Measurements from ENCODE around the gene MGAT5. TPM values are rescaled to one million over a fixed set of nuclear protein-coding genes. Genes with fewer than 3 reads are reported as not detected.
"Not testable (repeated sequence)": the region's sequence is repeated elsewhere in the genome, so short reads cannot be mapped to it uniquely, and the experiment has no call there.

MGAT5 gene
- total RNA-seq, 1 donor from 2014 or later: 70.3 TPM

DNA sequence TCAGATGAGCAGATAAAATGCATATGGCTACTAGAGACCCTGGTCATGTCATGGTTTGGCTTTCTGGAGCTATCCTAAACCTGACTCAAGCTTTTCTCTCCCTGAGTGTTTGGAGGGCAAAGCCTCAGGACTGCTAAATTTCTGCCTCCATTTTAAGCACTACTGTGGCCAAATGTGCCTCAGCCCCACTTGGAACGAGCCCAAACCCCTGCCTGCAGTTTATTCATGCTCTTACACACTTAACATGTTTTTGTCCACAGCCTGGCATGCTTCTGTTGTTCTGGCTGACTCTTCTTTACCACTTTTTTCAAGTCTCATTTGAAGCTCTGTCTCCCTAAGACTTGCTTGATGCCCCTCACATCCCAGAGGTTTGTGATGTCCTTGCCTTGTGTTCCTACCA is 24.7 kb downstream of the MGAT5 start:
- DNase-seq: no peak

DNA sequence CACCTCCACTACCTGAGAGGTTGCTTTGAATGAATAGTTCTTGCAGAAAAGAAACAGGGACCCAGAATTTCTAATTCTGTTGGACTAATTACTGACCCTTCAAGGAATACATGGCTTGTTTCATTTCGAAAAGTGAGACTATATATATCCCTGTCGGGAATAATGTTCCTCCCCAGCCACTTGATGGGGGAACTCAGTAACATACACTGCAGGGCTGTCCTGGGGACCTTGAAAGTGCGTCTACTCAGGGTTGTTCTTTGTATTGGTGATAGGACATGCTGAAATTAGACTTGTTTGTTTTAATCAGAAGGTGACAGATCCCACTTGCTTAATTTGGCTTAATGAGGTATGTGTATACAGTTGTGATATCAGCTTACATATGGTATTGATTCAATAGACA is 25.5 kb downstream of the MGAT5 start:
- DNase-seq: no peak

DNA sequence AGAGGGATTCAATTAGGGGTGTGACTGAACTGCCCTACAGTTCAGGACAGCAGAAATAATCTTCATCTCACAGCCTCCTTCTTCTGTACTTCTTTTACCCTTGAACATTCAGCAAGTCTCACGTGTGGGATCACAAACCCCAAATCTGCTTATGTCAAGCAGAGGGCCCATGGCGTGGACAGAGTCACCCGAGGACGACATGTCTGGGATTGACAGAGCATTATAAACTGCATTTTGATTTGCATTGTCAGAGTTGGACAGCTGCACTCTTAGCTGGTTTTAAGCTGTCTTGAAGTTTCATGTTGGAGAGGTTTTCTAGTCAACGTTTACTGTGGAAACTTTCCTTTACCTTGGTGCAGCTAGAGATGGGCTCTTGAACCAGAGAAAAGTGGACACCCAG is 26.4 kb downstream of the MGAT5 start:
- DNase-seq: no peak

DNA sequence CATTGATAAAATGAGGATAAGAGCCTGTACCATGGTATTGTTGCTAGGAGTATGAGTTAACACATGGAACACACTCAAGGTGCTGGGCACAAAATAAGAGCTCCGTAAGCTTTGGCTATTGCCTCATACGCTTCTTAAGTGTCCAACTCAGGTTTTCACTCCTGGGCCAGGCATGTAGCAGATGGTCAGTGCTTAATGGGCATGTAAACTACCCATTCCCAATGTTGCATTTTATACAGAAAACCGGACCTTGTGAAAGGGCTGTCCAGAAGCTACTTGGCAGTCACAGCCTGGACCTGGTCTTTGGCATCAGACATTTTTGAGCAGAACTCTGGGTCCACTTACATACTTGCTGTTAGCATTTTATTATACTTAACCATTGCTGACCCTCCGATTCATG is 26.9 kb downstream of the MGAT5 start:
- no peak for DNase-seq

DNA sequence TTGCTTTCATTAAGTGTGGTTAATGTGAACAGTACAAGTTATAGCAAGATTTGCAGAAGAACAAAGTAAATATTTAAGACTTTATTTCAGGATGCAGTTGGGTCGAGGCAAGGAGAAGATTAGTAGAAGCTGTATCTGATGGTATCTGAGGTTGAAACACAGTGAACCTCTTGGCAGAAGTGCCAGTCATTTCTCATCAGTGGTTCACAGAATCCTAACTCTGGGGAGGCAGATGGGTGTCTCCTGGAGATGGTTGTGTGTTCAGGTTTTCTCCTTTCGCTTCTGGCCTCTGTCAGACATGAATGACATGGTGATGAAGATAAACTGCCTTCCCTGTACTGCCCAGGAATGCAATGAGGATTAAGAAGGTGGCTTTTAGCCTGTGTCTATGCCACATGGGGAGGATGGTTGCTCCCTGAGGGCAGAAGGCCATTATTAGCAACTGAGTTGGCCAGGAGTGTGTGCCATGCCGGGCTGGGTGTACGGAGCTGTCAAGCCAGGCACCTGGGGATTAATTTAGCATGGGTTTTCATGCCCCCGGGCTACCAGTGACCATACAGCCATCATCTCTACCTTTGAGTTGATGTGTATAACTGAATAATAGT is 28.0 kb downstream of the MGAT5 start:
- no peak for DNase-seq

DNA sequence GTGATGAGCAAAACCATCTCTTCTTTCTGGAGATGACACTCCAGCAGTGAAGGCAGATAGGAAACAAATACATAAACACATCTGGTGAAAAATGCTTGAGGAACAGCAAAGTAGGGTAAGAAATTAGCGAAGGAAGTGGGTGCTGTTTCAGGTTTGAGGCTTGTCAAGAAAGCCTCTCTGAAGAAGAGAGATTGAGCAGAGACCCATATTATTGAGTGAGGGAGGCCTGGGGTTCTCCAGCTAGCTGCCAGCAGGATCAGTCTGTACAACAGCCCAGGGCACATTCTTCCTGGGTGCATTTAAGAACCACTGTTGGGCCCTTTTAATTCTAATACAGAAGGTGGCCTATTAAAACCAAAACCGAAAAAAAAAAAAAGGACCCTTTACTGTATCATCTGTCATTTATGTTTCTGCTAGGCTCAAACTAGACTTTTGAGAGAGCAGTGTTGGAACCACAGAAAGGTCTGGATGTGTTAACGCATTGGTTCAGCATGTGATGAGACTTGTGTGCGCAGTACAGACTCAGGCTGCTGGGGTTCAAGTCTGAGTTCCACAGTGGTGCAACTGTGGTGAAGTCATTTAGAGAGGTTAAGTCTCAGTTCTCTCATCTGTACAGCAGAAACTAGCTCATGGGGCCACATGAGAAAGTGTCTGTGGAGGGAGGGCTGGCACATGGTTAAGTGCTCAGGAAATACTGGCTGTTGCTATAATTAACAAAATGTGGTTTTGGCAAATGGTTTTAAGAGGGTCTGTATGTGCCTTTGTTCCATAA is 28.9 kb downstream of the MGAT5 start:
- no peak for DNase-seq

DNA sequence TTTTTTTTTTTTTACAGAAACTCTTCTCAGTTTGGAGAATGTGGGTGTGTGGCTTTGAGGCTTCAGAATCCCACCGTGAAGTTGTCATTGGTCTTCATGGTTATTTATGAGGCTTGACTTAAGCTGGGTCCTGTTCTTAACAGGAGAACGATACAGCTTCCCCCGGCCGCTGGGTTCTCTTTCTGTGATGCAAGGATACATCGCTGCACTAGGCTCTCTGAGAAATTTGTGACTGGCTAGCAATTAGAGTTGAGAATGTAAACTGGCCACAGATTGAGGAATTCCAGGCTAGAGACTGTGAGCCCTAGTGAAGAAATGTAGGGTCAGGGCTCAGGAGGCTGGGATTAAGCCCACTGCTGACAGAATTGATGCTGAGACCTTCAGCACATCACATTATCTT is 29.8 kb downstream of the MGAT5 start:
- no peak for DNase-seq

DNA sequence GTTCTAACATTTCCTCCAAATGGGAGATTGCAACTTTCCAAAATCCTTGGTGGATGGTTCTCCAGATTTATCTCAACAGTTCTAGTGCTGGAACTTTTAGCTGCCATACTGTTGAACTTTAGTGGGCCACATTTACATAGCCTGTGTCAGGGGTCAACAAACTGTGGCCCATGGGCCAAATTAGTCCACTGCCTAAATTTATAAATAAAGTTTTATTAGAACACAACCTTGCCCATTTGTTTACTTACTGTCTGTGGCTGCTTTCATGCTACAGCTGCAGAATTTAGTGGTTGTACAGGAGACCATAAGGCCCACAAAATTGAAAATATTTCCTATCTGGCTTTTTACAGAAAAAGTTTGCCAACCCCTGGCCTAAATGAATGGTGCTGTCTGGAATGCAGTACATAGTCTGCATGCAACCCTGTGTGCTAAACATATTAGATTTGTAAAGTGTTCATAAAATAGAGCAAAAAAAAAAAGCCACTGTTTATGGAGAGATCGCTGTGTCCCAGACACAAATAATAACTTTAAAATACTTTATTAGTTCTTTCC is 30.3 kb downstream of the MGAT5 start:
- DNase-seq: no peak

DNA sequence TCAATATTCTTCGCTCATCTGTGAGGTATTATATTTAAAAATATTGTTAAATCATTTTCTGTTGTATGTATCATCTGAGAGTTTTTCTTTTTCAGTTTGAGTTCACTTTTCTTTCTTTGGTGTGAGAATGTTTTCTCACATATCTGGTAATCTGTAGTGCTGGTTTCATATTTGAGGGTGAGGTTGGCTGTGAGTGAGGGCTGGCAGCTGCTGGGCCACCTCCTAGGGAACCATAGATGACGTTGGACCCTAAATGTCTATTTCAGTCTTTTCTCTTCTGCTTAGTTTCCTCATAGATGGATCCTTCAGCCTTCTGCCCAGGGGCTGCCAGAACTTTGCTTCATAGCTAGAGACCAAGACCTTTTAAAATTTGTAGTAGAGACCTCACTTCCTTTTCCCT is 33.5 kb downstream of the MGAT5 start:
- no peak for DNase-seq

DNA sequence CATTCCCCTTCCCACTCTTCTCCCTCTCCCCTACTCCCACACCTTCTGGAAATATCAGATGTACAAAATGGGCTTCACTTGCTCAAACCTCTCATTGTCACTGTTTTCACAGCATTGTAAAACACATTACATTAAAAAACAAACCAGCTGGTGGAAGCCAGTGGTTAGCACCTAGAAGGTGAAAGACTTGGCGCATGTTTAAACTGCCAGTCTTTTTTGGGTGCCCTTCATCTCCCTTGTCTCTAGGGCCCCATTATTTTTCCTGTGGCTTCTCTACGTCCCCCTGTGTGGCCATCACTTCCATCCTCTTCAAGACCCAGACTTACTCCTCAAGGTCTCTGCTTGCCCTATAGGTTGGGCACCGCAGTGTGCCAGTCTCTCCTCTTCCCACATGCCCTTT is 34.9 kb downstream of the MGAT5 start:
- no peak for DNase-seq

DNA sequence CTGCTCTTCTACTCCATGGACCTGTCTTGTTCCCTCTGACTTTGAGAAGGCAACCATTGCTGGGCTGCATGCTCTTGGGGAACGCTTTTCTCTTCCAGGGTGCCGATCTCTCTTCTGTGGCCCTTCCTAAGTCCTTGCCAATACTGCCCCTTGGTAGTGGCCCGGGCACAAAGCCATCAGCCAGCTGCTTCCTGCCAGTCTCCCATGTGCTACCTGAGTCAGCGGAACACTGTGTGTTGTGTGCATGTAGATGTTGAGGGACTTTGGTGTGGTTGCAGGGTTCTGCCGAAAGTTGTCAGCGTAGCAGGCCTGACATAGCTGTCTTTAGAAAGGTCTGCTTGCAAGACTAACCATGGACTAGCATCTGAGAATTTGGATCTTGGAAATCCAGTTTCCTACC is 35.4 kb downstream of the MGAT5 start:
- DNase-seq: no peak

DNA sequence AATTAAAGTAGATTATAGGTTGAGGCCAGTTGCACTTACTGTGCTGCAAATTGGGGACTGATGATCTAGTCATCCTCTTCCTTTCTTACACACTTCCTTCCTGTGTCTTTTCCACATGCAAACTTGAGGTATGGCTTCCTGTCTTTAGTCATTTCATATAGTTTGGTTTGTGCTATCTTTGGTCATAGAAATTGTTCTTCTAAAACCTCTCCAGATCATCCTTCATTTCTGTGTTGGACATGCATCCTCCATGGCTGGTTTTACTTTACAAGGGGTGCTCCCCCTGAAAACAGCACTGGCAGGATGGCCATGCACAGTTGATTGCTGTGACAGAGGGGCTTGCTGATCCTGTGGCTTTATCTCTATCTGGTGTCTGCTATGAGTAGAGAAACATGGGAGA is 36.5 kb downstream of the MGAT5 start:
- no peak for DNase-seq

DNA sequence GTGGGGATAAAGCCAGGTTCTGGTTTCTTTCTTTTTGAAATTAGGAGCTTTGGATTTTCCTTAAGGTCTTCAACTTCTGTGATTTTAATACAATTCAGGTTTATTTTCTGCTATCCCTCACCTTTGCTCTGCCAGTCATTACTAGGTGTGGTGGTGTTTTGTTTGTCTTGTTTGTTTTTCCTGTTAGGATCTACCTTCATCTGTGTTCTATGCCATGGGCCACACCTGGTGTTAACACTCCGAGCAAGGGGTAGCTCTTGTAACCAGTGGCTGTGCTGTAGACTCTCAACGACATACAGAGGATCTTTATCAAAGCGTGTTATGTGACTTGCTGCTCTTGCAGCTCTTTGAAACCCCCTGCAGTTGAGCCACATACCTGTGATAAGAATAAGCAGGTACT is 38.6 kb downstream of the MGAT5 start:
- DNase-seq: no peak

DNA sequence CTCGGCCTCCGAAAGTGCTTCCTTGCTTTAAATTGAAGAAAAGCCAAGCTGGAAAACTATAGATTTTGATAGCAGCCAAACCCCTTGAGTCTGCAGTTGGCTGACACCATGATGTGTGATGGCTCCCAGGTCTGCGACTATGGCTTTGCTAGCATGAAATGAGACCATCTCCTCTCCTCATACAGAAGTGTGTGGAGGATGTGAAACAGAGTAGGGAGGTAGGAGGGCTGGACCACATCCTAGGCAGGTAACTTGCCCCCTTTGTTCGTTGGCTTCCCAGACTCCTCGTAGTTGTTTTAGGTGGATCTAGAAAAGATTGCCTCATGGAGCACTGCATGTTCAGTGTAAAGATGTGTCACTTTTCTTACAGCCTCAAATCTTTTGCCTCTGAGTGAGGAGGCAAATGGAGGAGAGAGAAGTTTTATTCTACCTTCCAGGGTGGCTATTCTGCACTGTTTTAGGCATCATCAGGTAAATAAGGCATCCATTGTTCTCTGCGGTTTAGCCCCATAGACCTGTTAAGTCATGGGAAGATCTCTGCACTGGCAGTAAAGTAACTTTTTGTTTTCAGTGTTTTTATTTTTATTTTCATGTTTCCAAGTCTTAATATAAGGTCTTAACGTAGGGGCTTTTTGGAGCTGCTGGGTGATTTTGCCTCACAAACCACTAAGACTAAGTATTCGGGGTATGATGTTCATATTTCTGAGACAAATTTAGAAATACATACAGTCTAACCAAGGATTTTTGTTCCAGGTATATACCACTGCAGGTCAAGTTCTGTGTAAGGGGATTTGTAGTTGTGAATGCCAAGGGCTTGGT is 40.1 kb downstream of the MGAT5 start:
- DNase-seq: no peak

DNA sequence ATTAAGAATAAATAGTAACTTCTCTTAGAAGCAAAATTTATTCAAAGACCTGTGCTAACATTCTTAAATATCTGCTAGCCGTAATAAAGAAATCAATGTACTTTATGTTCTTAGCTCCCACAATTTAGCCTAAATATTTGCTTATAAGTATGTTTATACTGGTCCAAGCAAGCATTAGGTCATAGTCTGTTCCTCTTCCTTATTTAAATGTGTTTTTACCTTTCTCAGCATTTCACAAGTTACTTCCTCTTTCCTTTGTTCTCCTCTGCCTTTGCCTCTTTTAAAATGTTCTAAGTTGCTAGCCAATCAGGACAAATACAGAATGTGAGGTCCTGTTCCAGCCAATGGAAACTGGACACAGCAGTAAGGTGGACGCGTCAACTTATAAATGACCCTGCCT is 40.7 kb downstream of the MGAT5 start:
- not testable (repeated sequence) for DNase-seq

DNA sequence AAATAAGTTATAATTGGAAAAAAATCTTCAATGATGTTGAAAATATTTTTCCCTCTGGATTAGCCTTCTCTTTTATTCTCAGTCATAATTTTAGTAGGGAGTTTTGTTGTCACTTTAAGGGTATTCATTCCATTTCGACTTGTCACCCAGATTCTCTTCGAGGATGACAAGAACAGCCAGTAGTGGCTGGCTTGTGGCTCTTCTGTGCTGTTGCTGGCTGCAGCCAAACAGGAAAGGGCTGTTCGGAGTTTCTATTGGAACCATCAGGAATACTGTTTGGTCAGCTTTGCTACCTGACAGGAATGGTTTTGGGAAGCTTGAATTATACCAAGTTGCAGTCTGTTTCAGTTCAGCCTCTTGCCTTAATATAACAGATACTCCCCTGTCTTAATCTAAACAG is 41.6 kb downstream of the MGAT5 start:
- no peak for DNase-seq

DNA sequence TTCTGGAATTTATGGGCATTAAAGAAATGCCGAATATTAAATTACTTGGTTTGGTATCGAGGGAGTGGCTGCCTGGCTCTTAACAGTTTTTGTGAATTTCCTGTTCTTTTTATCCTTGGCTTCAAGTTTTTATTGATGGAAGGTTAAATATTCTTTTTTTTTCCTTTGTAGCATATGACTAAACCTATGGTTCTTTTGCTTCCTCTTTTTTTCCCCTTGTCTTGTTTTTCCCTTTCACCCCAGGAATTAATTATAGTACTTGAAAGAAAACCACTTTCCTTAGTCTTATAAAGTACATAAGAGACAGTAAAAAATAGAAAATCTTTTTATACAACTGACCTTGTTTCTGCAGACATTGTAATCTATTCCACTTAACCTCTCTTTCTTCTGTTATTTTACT is 42.4 kb downstream of the MGAT5 start:
- no peak for DNase-seq

DNA sequence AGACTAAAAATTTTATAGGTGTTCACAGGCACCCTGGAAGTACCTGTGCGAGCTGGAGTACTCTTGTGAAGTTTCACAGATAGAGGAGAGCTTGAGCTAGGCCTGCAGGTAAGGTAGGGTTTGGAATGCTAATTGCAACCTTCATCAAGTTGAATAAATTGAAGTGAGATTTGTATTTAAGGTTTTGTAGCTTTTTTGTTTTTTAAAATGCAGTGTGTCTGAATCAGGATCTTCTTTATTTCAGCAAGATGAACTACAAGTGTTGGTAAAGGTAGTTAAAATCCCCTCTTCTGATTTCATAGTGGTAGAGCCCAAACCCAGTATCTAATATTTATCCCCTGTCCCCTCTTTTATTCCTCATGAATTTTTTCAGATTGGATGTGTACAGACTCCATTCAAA is 45.5 kb downstream of the MGAT5 start:
- no peak for DNase-seq

DNA sequence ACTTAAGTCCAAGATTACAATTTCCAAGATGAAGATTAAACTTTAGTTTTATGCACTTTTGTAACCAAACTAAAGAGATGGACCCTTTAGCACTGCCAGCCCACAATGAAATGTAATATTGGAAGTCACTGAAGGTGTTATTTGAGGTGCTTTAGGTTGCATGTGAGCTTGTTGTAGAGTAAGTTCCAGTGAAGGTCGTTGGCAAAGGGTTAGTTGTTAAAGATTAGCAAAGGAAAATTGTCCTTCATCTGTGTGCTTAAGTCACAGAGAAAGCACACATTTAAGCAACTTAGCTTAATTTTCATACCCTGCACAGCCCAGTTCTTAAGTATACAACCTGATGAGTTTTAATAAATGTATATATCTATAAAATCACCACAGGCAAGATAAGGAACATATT is 46.7 kb downstream of the MGAT5 start:
- no peak for DNase-seq

DNA sequence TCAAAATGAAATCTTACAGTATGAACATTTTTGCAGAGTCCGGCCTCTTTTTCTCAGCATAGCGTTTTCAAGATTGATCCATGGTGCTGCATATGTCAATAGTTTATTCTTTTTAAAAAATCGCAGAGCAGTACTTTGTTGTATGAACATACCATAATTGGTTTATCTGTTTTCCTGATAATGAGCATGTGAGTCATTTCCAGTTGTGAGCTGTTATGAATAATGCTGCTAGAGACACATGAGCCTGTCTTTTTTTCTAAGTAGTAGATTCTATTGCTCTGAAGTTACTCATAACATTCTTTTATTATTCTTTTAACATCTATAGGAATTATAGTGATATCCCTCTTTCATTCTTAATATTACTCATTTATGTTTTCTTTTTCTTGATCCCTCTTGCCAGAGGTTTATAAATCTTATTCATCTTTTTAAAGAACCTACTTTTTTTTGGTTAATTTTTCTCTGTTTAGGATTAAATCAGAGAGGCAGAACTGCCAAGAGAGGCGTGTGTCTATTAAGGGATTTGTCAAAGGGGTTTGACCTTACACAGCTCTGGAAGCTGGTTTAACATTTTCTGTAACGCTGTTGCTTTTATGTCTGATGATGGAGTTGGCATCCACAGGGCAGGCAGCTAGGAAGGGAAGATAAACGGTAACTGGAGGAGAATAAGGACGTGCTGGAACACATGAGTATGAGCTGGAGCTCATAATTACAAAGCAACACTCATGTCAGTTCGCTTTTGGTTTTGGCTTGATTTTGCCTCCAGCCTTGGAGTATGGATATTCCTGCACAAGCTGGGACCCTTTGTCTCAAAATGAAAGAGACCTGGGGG is 47.4 kb downstream of the MGAT5 start:
- DNase-seq: no peak

DNA sequence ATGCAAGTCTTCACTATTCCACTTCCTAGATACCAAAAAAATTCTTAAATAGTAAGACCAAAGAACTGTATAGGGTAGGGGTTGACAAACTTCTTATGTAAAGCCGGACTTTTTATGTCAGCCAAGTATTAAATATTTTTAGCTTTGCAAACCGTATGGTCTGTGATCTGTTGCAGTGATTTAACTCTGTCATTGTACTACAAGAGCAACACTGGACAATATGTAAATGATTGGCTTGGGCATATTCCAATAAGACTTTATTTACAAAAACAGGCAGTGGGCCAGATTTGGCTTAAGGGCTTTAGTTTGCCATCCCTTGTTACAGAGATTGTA is 48.0 kb downstream of the MGAT5 start:
- DNase-seq: no peak

DNA sequence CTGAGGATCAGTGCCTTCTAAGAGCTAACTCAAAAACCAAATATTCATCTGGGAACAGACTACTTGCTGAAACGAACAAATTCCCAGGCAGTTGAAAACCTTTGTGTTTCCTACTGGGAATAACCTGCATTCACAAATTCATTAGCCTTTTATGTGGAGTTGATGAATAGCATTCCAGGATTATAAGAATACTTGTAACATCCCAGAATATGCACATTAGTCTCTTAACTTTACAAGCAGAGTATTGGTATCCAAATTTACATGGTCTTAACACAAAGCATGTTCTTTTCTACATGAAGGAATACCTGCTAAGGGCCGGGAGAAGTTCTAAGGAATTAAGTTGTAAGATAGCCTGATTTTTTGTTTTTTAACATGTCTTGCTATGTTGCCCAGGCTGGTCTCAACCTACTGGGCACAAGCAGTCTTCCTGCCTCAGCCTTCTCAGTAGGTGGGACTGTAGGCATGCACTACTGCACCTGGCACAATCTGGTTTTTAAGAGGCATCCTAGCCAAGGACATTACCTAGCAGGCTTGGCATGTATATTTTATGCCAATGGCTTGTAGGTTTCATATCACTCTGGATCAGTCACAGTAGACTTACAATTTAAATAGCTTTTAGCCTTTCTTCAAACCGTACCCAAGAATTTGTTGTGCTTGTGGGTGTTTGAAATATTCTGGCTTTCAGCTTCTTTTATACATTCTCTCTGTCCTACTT is 50.7 kb downstream of the MGAT5 start:
- no peak for DNase-seq
